OCI-LY7 (cell line): ENCODE results near the gene CRYGN. TPM values are rescaled to one million over a fixed set of nuclear protein-coding genes. Genes with fewer than 3 reads are reported as not detected.

Source experiments
- BruUV-seq: library from RNA; stranded (reverse); fragments of 400-500 nt; replicated peaks from 2 replicates; lab custom pipeline; 2021; lab: Mats Ljungman, UMichigan
- CTCF ChIA-PET: fragments of 300-600 bp; sonication (Branson Sonifier 250); formaldehyde crosslinking; loops from one replicate; lab custom pipeline; 2022; ENCODE audit warnings: antibody characterized with exemption; ENCODE audit not compliant: unreplicated experiment; lab: Charles Lee
- POLR2A ChIA-PET: fragments of 300-600 bp; sonication (Branson Sonifier 250); formaldehyde crosslinking; loops from one replicate; lab custom pipeline; 2022; ENCODE audit warnings: antibody characterized with exemption; lab: Charles Lee
- DNase-seq: peaks from one replicate; pipeline ENCODE4 v3.0.0-alpha.2; 2015; ENCODE audit warnings: low spot score
- H2AFZ ChIP-seq: fragments of 200-600 bp; sonication (generic), shearing (Covaris generic); 2 replicates; pipeline ENCODE4 v1.6.1; 2014; ENCODE audit warnings: mild to moderate bottlenecking, antibody characterized with exemption, low read length, moderate library complexity
- H3K27ac ChIP-seq: fragments of 200-600 bp; sonication (generic); 2 replicates; pipeline ENCODE4 v1.5.1; 2014; ENCODE audit warnings: mixed run types, low read depth, mild to moderate bottlenecking, moderate library complexity, low read length, inconsistent platforms; ENCODE audit not compliant: poor library complexity, severe bottlenecking
- H3K36me3 ChIP-seq: fragments of 200-600 bp; sonication (generic); 2 replicates; pipeline ENCODE4 v1.6.1; 2014; ENCODE audit warnings: mild to moderate bottlenecking, antibody characterized with exemption, low read length, moderate library complexity, mixed read lengths; ENCODE audit not compliant: insufficient read depth
- H3K4me1 ChIP-seq: fragments of 200-600 bp; sonication (generic); 2 replicates; pipeline ENCODE4 v1.5.1; 2014; ENCODE audit warnings: mild to moderate bottlenecking, low read length; ENCODE audit not compliant: insufficient read depth, poor library complexity, severe bottlenecking
- H3K4me2 ChIP-seq: fragments of 200-600 bp; sonication (generic); 2 replicates; pipeline ENCODE4 v1.6.1; 2014; ENCODE audit warnings: mild to moderate bottlenecking, low read length
- H3K4me3 ChIP-seq: fragments of 200-600 bp; sonication (generic); 2 replicates; pipeline ENCODE4 v1.5.1; 2014; ENCODE audit warnings: mild to moderate bottlenecking, low read depth, low read length; ENCODE audit not compliant: poor library complexity, severe bottlenecking
- H3K79me2 ChIP-seq: fragments of 200-600 bp; sonication (generic); 2 replicates; pipeline ENCODE4 v1.6.1; 2016; ENCODE audit warnings: low read depth, mild to moderate bottlenecking, low read length, moderate library complexity, mixed read lengths; ENCODE audit not compliant: insufficient read depth
- H3K9me2 ChIP-seq: fragments of 200-600 bp; sonication (generic); 2 replicates; pipeline ENCODE4 v1.6.1; 2016; ENCODE audit warnings: mild to moderate bottlenecking, low read length, mixed read lengths; ENCODE audit not compliant: insufficient read depth
- H3K9me3 ChIP-seq: fragments of 200-600 bp; sonication (generic); 2 replicates; pipeline ENCODE4 v1.6.1; 2014; ENCODE audit warnings: mild to moderate bottlenecking, mixed run types, low read length, mixed read lengths
- H4K20me1 ChIP-seq: fragments of 200-600 bp; sonication (generic); 2 replicates; pipeline ENCODE4 v1.6.1; 2014; ENCODE audit warnings: mild to moderate bottlenecking, antibody characterized with exemption, low read length, moderate library complexity, mixed read lengths; ENCODE audit not compliant: insufficient read depth
- CTCF ChIP-seq: fragments of 200-600 bp; sonication (generic); conservative IDR thresholded peaks from 2 replicates; pipeline ENCODE4 v1.5.1; 2014; ENCODE audit warnings: mild to moderate bottlenecking, antibody characterized with exemption, low read length, moderate library complexity, mixed read lengths
- EZH2phosphoT487 ChIP-seq: fragments of 200-600 bp; sonication (generic); IDR thresholded peaks from 2 replicates; pipeline ENCODE4 v1.6.1; 2018; ENCODE audit warnings: low read depth, borderline replicate concordance, mild to moderate bottlenecking, mixed run types, antibody characterized with exemption, low read length, moderate library complexity, mixed read lengths
- intact Hi-C: fragments of 100-400 bp; cut with micrococcal nuclease; formaldehyde crosslinking; loops from one replicate; pipeline ENCODE4 v1.10.0; 2022; ENCODE audit not compliant: unreplicated experiment
- total RNA-seq, 2 experiments: library from RNA; depleted of rRNA in 1 of 2; stranded (reverse); fragments of >200 nt in 1 of 2; shearing (Covaris generic) in 1 of 2; gene quantifications; 2 replicates each; pipeline ENCODE4 v1.2.3, GENCODE V29; 2014 to 2022

The CRYGN gene
- total RNA-seq, 2 experiments from 2014 or later = 0.09 TPM; not detected in 1

GRCh38 chr7:151447312-151447711, 7.4 kb upstream of the CRYGN start:
- Histone ChIP-seq H3K4me2 (no peak overlapping the region), H4K20me1 (no peaks in the 10 kb centered on the region), H3K9me2 (no peaks in the 10 kb centered on the region), H3K27ac (no peak overlapping the region), H3K4me3 (no peak overlapping the region), H3K4me1 (no peaks in the 10 kb centered on the region), H3K36me3 (no peaks in the 10 kb centered on the region), H3K9me3 (no peaks in the 10 kb centered on the region), H3K79me2 (no peaks in the 10 kb centered on the region), H2AFZ (no peak overlapping the region)
- intact Hi-C loops = loop anchor here (10.0 kb wide), 1 partner anchor 317 kb away; no protein-coding TSS in a partner anchor
- no peak for TF ChIP-seq CTCF
- TF ChIP-seq EZH2phosphoT487 = no peak
- ChIA-PET CTCF (no interaction called here), POLR2A (no interaction called here)
- no peak for DNase-seq
- BruUV-seq = no TSS peak

GRCh38 chr7:151446412-151446811, 6.5 kb upstream of the CRYGN start:
- BruUV-seq = no TSS peak
- H3K4me2 ChIP-seq = no peak overlapping the region
- no peak overlapping the region for H3K27ac ChIP-seq
- no peaks in the 10 kb centered on the region for H3K9me3 ChIP-seq
- no peak for TF ChIP-seq EZH2phosphoT487
- TF ChIP-seq CTCF = no peak
- H2AFZ ChIP-seq = no peak overlapping the region
- no peaks in the 10 kb centered on the region for H3K9me2 ChIP-seq
- no peaks in the 10 kb centered on the region for H3K4me1 ChIP-seq
- ChIA-PET POLR2A (no interaction called here), CTCF (no interaction called here)
- no peak overlapping the region for H3K4me3 ChIP-seq
- no peaks in the 10 kb centered on the region for H3K79me2 ChIP-seq
- H4K20me1 ChIP-seq = no peaks in the 10 kb centered on the region
- intact Hi-C loops = loop anchor here (10.0 kb wide), 1 partner anchor 318 kb away; no protein-coding TSS in a partner anchor
- DNase-seq = no peak
- H3K36me3 ChIP-seq = no peaks in the 10 kb centered on the region

GRCh38 chr7:151444632-151445031, 4.7 kb upstream of the CRYGN start:
- H3K4me3 ChIP-seq = no peak overlapping the region
- H3K4me1 ChIP-seq = no peaks in the 10 kb centered on the region
- H3K9me3 ChIP-seq = no peaks in the 10 kb centered on the region
- no peak overlapping the region for H3K4me2 ChIP-seq
- no peak overlapping the region for H3K27ac ChIP-seq
- no peaks in the 10 kb centered on the region for H4K20me1 ChIP-seq
- no peak for TF ChIP-seq CTCF
- no peak for TF ChIP-seq EZH2phosphoT487
- CTCF ChIA-PET = no interaction called here
- BruUV-seq = no TSS peak
- no peak overlapping the region for H2AFZ ChIP-seq
- no peaks in the 10 kb centered on the region for H3K9me2 ChIP-seq
- intact Hi-C loops = loop anchor here (10.0 kb wide), 1 partner anchor 320 kb away; no protein-coding TSS in a partner anchor
- POLR2A ChIA-PET = interaction anchor here (1.2 kb wide), 1 partner anchor 124 kb away, joined by 4 read pairs; no protein-coding TSS in a partner anchor
- no peak for DNase-seq
- H3K79me2 ChIP-seq = no peaks in the 10 kb centered on the region
- no peaks in the 10 kb centered on the region for H3K36me3 ChIP-seq
